Parathyroid adenoma (tissue), 2 donors: ENCODE measurements around the gene SENP8.
"Not testable (repeated sequence)": the region's sequence is repeated elsewhere in the genome, so short reads cannot be mapped to it uniquely, and the experiment has no call there.

Source experiments
- H2AFZ ChIP-seq: fragments of 300-600 bp; sonication (generic); one replicate; pipeline ENCODE4 v1.7.0; 2017; ENCODE audit warnings: antibody characterized with exemption, mild to moderate bottlenecking
- H3K27ac ChIP-seq: fragments of 300-600 bp; sonication (generic); one replicate; pipeline ENCODE4 v1.7.0; 2017
- H3K27me3 ChIP-seq: fragments of 300-600 bp; sonication (generic); one replicate; pipeline ENCODE4 v1.7.0; 2017; ENCODE audit warnings: low read length; ENCODE audit not compliant: control insufficient read depth, insufficient read depth
- H3K36me3 ChIP-seq: fragments of 300-600 bp; sonication (generic); one replicate; pipeline ENCODE4 v1.7.0; 2017; ENCODE audit warnings: low read length; ENCODE audit not compliant: control insufficient read depth, insufficient read depth
- H3K4me1 ChIP-seq: fragments of 300-600 bp; sonication (generic); one replicate; pipeline ENCODE4 v1.7.0; 2017; ENCODE audit warnings: control low read depth
- H3K4me2 ChIP-seq: fragments of 300-600 bp; sonication (generic); one replicate; pipeline ENCODE4 v1.7.0; 2017; ENCODE audit warnings: low read length
- H3K4me3 ChIP-seq: fragments of 300-600 bp; sonication (generic); one replicate; pipeline ENCODE4 v1.7.0; 2017; ENCODE audit warnings: low read depth, low read length
- H3K79me2 ChIP-seq: fragments of 300-600 bp; sonication (generic); one replicate; pipeline ENCODE4 v1.7.0; 2017; ENCODE audit warnings: control low read depth
- H3K9ac ChIP-seq: fragments of 300-600 bp; sonication (generic); one replicate; pipeline ENCODE4 v1.7.0; 2017; ENCODE audit warnings: mild to moderate bottlenecking
- H3K9me3 ChIP-seq: fragments of 300-600 bp; sonication (generic); one replicate; pipeline ENCODE4 v1.7.0; 2017; ENCODE audit warnings: low read length; ENCODE audit not compliant: control insufficient read depth
- CTCF ChIP-seq: fragments of 300-600 bp; sonication (generic); IDR thresholded peaks from one replicate; pipeline ENCODE4 v1.7.0; 2017; ENCODE audit warnings: antibody characterized with exemption, mild to moderate bottlenecking
- donor health status: primary hyperparathyroidism.

The SENP8 gene

DNA sequence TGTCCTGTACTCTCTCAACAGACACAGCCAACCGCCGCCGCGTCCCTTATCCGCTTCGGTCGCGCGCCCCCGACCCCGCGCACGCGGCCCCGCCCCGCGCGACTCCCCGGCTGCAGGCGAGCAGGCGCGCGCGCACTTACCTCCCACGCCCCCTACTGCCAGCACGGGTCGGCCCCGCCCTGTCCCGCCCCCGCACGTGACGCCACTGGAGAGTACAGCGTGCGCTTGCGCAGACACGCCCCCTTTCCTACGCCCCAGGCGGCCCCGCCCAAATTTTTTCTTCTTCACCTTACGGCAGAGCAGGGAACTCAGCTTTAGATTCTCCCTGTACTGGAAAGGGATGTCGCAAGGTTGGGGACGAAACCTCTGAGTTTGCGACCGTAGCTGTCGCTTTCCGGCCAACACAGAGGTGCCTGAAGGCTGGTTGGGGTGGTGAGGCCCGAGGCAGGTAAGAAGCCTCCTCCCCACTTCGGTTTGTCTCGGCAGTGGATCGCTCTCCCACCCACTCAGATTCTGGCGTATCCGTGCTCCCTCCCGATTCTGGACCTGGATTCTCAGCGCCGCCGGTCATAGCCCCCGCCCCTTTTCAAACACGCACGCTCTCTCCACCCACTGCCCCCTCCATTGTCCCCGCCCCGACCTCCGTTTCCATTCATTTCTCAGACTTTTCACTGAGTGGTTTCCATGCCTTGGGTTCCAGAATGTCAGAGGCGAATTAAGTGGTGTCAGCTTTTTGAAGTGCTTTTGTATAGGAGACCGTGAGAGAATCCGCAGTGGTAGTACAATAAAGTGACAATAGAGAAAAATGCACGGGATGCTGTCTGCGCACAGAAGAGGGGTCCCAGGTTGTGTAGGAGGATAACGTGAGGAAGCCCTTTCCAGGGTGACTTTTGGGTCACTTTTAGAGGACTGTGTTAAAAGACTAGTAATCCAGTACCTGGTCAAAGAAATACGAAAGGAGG, at the start of gene SENP8, which contains the start of gene MYO9A:
Gene SENP8, plus strand, starts transcription at position 387 of the 962 bp plus-strand sequence. CDS start 21,221 bp downstream, outside the sequence.
Gene MYO9A, minus strand, starts transcription at position 134 of the 962 bp plus-strand sequence. CDS start 71,587 bp downstream, outside the sequence.
- no peaks in the 10 kb centered on the region for H3K9me3 ChIP-seq
- no peaks in the 10 kb centered on the region for H3K4me1 ChIP-seq
- H2AFZ ChIP-seq, result peak within 1 kb of the TSS; percentile 84
- H3K4me3 ChIP-seq, result peak within 1 kb of the TSS; percentile 70
- no peaks in the 10 kb centered on the region for H3K27me3 ChIP-seq
- H3K79me2 ChIP-seq, result peaks cover 3% of the 10 kb centered on the region
- H3K27ac ChIP-seq, result peak within 1 kb of the TSS; percentile 92
- peak; percentile 16 for TF ChIP-seq CTCF
- H3K4me2 ChIP-seq, result peak within 1 kb of the TSS; percentile 95
- H3K36me3 ChIP-seq, result no peaks in the 10 kb centered on the region
- H3K9ac ChIP-seq, result no peak within 1 kb of the TSS

GRCh38 chr15:72068856-72069255, 49.3 kb upstream of the SENP8 start:
- Histone ChIP-seq H3K27ac (no peak overlapping the region), H3K36me3 (no peaks in the 10 kb centered on the region), H3K9ac (no peak overlapping the region), H2AFZ (no peak overlapping the region), H3K4me2 (no peak overlapping the region), H3K79me2 (peaks cover 3% of the 10 kb centered on the region), H3K4me1 (no peaks in the 10 kb centered on the region), H3K9me3 (no peaks in the 10 kb centered on the region), H3K4me3 (no peak overlapping the region), H3K27me3 (no peaks in the 10 kb centered on the region)
- TF ChIP-seq CTCF, result no peak

DNA sequence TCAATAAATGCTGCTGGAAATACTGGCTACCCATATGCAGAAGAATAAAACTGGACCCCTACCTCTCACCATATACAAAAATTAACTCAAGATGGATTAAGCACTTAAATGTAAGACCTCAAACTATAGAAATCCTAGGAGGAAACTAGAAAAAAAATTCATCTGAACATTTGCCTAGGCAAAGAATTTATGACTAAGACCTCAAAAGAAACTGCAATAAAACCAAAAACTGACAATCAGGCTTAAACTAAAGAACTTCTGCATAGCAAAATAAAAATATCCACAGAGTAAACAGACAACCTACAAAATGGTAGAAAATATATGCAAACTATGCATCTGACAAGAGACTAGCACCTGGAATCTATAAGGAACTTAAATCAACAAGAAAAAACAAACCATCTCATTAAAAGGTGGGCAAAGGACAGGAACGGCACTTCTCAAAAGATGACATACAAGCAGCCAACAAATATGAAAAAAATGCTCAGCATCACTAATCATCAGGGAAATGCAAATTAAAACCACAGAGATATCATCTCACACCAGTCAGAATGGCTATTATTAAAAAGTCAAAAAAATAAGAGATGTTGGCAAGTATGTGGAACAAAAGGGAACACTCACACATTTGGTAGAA, 47.3 kb upstream of the SENP8 start:
- H3K4me1 ChIP-seq, result no peaks in the 10 kb centered on the region
- TF ChIP-seq CTCF, result no peak
- H3K79me2 ChIP-seq, result peaks cover 3% of the 10 kb centered on the region
- no peak overlapping the region for H3K27ac ChIP-seq
- H2AFZ ChIP-seq, result no peak overlapping the region
- H3K4me2 ChIP-seq, result no peak overlapping the region
- no peaks in the 10 kb centered on the region for H3K27me3 ChIP-seq
- H3K36me3 ChIP-seq, result no peaks in the 10 kb centered on the region
- no peaks in the 10 kb centered on the region for H3K9me3 ChIP-seq
- H3K9ac ChIP-seq, result no peak overlapping the region
- H3K4me3 ChIP-seq, result no peak overlapping the region

GRCh38 chr15:72071448-72071825, 46.8 kb upstream of the SENP8 start:
- H3K4me2 ChIP-seq, H3K4me3 ChIP-seq, H3K9ac ChIP-seq, H3K79me2 ChIP-seq, H2AFZ ChIP-seq, H3K27me3 ChIP-seq, H3K4me1 ChIP-seq, H3K36me3 ChIP-seq, H3K27ac ChIP-seq, H3K9me3 ChIP-seq: not testable (repeated sequence)

GRCh38 chr15:72074335-72075060, 43.7 kb upstream of the SENP8 start:
- no peak for TF ChIP-seq CTCF
- no peak overlapping the region for H3K9ac ChIP-seq
- no peaks in the 10 kb centered on the region for H3K79me2 ChIP-seq
- H3K9me3 ChIP-seq, result no peaks in the 10 kb centered on the region
- H3K4me2 ChIP-seq, result no peak overlapping the region
- no peaks in the 10 kb centered on the region for H3K4me1 ChIP-seq
- H3K27ac ChIP-seq, result no peak overlapping the region
- H3K4me3 ChIP-seq, result no peak overlapping the region
- no peaks in the 10 kb centered on the region for H3K27me3 ChIP-seq
- no peak overlapping the region for H2AFZ ChIP-seq
- H3K36me3 ChIP-seq, result no peaks in the 10 kb centered on the region
